ENCODE data around the gene FGD2. TPM values are rescaled to one million over a fixed set of nuclear protein-coding genes. Genes with fewer than 3 reads are reported as not detected.

Gene FGD2
- total and polyA plus RNA-seq, 9 of the 15 experiments (the other 6 are each of a cell fraction or from before 2014, with no cell fraction given), result 0.09 TPM; not detected in 8

DNA sequence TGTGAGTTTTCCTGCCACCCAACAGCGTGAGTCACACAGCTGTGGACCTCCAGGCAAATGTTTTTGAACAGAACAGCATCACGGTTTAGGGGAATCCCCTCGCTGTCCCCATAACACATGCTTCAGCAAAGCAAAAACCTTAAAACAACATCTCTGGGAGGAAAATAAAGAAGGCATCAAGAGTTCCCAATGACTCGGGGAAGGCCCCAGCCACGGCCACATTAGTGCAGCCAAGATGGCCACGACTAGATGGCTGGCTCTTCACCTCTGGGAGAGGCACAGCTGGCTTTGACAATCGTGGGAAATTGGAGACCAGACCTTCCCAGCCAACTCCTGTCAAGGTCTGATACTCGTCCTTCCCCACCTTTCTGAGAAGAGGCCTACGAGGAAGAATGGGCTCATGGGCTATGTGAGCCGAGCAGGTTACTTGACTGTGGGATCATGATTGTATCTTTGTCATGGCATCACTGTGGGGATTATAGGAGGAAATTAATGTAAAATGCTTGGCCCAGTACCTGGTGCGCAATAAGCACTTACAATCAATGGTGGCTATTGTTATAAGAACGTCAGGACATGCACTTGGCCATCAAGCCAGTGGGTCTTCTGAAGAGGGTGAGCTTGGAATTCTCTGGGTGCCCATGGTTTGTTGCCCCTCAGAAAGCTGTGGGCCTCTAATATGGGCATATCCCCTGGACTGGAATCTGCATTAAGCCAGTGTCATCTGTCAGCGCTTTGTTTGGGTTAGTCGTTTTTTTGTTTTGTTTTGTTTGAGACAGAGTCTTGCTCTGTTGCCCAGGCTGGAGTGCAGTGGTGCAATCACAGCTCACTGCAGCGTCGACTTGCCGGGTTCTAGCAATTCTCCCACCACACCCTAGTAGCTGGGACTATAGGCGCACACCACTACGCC lies 43.6 kb downstream of the FGD2 start (continued):
- no peak for TF ChIP-seq ZNF561 (CRISPR knock-in tag; conservative IDR thresholded peaks at IDR 0.05)
- TF ChIP-seq, protein P1, sequence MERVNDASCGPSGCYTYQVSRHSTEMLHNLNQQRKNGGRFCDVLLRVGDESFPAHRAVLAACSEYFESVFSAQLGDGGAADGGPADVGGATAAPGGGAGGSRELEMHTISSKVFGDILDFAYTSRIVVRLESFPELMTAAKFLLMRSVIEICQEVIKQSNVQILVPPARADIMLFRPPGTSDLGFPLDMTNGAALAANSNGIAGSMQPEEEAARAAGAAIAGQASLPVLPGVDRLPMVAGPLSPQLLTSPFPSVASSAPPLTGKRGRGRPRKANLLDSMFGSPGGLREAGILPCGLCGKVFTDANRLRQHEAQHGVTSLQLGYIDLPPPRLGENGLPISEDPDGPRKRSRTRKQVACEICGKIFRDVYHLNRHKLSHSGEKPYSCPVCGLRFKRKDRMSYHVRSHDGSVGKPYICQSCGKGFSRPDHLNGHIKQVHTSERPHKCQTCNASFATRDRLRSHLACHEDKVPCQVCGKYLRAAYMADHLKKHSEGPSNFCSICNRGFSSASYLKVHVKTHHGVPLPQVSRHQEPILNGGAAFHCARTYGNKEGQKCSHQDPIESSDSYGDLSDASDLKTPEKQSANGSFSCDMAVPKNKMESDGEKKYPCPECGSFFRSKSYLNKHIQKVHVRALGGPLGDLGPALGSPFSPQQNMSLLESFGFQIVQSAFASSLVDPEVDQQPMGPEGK (CRISPR knock-in tag; IDR thresholded peaks at IDR 0.05; ENCODE audit: borderline replicate concordance), result no peak; the same call in 1 of the 2 replicates
- TF ChIP-seq FOSL1 (tag; conservative IDR thresholded peaks at IDR 0.05), result peak; percentile 35; the same call in 1 of the 2 replicates
- TF ChIP-seq ZNF316 (IDR thresholded peaks at IDR 0.05), result no peak
- TF ChIP-seq CTCF (IDR thresholded peaks at IDR 0.05 in 2 of 3, conservative IDR thresholded peaks at IDR 0.05 in 1 of 3; ENCODE audit: insufficient read depth in 2 of 3, low read depth in 1 of 3, low read length in 3 of 3), result no peak
- TF ChIP-seq, protein P2, sequence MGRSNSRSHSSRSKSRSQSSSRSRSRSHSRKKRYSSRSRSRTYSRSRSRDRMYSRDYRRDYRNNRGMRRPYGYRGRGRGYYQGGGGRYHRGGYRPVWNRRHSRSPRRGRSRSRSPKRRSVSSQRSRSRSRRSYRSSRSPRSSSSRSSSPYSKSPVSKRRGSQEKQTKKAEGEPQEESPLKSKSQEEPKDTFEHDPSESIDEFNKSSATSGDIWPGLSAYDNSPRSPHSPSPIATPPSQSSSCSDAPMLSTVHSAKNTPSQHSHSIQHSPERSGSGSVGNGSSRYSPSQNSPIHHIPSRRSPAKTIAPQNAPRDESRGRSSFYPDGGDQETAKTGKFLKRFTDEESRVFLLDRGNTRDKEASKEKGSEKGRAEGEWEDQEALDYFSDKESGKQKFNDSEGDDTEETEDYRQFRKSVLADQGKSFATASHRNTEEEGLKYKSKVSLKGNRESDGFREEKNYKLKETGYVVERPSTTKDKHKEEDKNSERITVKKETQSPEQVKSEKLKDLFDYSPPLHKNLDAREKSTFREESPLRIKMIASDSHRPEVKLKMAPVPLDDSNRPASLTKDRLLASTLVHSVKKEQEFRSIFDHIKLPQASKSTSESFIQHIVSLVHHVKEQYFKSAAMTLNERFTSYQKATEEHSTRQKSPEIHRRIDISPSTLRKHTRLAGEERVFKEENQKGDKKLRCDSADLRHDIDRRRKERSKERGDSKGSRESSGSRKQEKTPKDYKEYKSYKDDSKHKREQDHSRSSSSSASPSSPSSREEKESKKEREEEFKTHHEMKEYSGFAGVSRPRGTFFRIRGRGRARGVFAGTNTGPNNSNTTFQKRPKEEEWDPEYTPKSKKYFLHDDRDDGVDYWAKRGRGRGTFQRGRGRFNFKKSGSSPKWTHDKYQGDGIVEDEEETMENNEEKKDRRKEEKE (IDR thresholded peaks at IDR 0.05; ENCODE audit: borderline replicate concordance in 1 of 2, control insufficient read depth in 1 of 2, low read depth in 2 of 2, low read length in 1 of 2), result no peak
- TF ChIP-seq TAF7 (tag; IDR thresholded peaks at IDR 0.05), result no peak
- no peak for TF ChIP-seq NCOA2 (IDR thresholded peaks at IDR 0.05; ENCODE audit: partially characterized antibody in 2 of 2)
- no peak for TF ChIP-seq ZZZ3 (IDR thresholded peaks at IDR 0.05)
- 0 out of 2 replicates have a peak, but pooled peaks have one; percentile 12 for TF ChIP-seq ZKSCAN8 (CRISPR knock-in tag; IDR thresholded peaks at IDR 0.05)
- no peak for TF ChIP-seq TSC22D4 (tag; IDR thresholded peaks at IDR 0.05)
- TF ChIP-seq ZNF12 (CRISPR knock-in tag; IDR thresholded peaks at IDR 0.05), result no peak
- TF ChIP-seq XRCC4 (IDR thresholded peaks at IDR 0.05; ENCODE audit: extremely low read depth, insufficient read depth, insufficient read length), result no peak
- no peak for TF ChIP-seq SIN3B (IDR thresholded peaks at IDR 0.05; ENCODE audit: low read depth)
- TF ChIP-seq MBD2 (IDR thresholded peaks at IDR 0.05; ENCODE audit: borderline replicate concordance, low read depth), result 0 out of 2 replicates have a peak, but pooled peaks have one; percentile 46
- TF ChIP-seq ZNF696 (CRISPR knock-in tag; conservative IDR thresholded peaks at IDR 0.05), result no peak; the same call in 1 of the 2 replicates
- peak; percentile 79 for TF ChIP-seq SMARCE1 (IDR thresholded peaks at IDR 0.05)
- TF ChIP-seq, protein P3, sequence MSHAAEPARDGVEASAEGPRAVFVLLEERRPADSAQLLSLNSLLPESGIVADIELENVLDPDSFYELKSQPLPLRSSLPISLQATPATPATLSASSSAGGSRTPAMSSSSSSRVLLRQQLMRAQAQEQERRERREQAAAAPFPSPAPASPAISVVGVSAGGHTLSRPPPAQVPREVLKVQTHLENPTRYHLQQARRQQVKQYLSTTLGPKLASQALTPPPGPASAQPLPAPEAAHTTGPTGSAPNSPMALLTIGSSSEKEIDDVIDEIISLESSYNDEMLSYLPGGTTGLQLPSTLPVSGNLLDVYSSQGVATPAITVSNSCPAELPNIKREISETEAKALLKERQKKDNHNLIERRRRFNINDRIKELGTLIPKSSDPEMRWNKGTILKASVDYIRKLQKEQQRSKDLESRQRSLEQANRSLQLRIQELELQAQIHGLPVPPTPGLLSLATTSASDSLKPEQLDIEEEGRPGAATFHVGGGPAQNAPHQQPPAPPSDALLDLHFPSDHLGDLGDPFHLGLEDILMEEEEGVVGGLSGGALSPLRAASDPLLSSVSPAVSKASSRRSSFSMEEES (CRISPR knock-in tag; IDR thresholded peaks at IDR 0.05), result no peak
- no peak for TF ChIP-seq STAT5B (CRISPR knock-in tag; IDR thresholded peaks at IDR 0.05)
